ENCODE data around the gene NPSR1. TPM values are rescaled to one million over a fixed set of nuclear protein-coding genes. Genes with fewer than 3 reads are reported as not detected.

NPSR1 gene
- total RNA-seq, 4 donors from 2014 or later, result not detected

DNA sequence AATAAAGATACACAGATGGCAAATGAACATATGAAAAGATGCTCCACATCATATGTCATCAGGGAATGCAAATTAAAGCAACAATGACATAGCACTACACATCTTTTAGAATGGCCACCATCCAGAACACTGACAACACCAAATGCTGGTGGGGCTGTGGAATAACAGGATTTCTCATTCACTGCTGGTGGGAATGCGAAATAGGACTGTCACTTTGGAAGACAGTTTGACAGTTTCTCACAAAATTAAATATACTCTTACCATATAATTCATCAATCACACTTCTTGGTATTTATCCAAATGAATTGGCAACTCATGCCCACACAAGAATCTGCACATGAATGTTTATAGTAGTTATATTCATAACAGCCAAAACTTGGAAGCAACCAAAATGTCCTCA, 68.2 kb downstream of the NPSR1 start:
- no peaks in the 10 kb centered on the region for H3K36me3 ChIP-seq
- TF ChIP-seq POLR2A (IDR thresholded peaks at IDR 0.05), result no peak
- TF ChIP-seq, protein P1, sequence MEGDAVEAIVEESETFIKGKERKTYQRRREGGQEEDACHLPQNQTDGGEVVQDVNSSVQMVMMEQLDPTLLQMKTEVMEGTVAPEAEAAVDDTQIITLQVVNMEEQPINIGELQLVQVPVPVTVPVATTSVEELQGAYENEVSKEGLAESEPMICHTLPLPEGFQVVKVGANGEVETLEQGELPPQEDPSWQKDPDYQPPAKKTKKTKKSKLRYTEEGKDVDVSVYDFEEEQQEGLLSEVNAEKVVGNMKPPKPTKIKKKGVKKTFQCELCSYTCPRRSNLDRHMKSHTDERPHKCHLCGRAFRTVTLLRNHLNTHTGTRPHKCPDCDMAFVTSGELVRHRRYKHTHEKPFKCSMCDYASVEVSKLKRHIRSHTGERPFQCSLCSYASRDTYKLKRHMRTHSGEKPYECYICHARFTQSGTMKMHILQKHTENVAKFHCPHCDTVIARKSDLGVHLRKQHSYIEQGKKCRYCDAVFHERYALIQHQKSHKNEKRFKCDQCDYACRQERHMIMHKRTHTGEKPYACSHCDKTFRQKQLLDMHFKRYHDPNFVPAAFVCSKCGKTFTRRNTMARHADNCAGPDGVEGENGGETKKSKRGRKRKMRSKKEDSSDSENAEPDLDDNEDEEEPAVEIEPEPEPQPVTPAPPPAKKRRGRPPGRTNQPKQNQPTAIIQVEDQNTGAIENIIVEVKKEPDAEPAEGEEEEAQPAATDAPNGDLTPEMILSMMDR (IDR thresholded peaks at IDR 0.05 in 4 of 5, conservative IDR thresholded peaks at IDR 0.05 in 1 of 5), result no peak
- no peaks in the 10 kb centered on the region for H3K4me1 ChIP-seq
- H3K27ac ChIP-seq, result no peak overlapping the region
- intact Hi-C loops (cut with DNase I; ENCODE audit: low total_unique reads) (no loop called here), in situ Hi-C loops (cut with MboI; ENCODE audit: low sequenced_read_pairs in 4 of 4) (no loop called here)
- no peak for ATAC-seq
- H3K4me3 ChIP-seq, result no peak overlapping the region
- DNase-seq, result no peak
- H3K27me3 ChIP-seq, result no peaks in the 10 kb centered on the region
- no peaks in the 10 kb centered on the region for H3K9me3 ChIP-seq

DNA sequence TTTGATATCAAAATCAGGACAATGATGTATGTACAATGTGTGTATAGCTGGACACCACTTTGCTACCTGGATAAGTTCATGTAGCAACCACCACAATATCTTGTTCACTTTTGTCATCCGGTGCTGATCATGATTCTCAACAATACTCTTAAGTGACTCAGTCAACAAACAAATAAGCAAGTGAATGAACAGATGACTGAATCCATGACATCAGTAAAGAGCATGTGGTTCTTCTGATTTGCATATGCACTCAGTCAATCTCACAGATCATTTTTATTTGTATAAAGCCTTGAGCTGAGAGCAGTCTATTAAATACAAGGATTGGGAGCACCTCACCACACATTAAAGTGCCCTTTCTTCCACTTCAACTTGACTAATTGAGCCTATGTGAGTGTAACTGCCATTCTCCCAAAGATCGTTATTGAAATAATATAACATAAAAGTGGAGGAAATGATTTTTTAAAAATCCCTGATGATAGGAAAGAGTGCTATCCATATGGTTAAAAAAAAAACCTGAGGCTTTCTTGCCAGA, 69.5 kb downstream of the NPSR1 start:
- no peak for DNase-seq
- intact Hi-C loops (cut with DNase I; ENCODE audit: low total_unique reads) (no loop called here), in situ Hi-C loops (cut with MboI; ENCODE audit: low sequenced_read_pairs in 4 of 4) (no loop called here)
- H3K4me1 ChIP-seq, result no peaks in the 10 kb centered on the region
- no peak overlapping the region for H3K4me3 ChIP-seq
- no peak for TF ChIP-seq POLR2A (IDR thresholded peaks at IDR 0.05)
- TF ChIP-seq, protein P1 (IDR thresholded peaks at IDR 0.05 in 4 of 5, conservative IDR thresholded peaks at IDR 0.05 in 1 of 5), result no peak
- no peaks in the 10 kb centered on the region for H3K27me3 ChIP-seq
- H3K36me3 ChIP-seq, result no peaks in the 10 kb centered on the region
- H3K9me3 ChIP-seq, result no peaks in the 10 kb centered on the region
- no peak for ATAC-seq
- no peak overlapping the region for H3K27ac ChIP-seq

- no peaks in the 10 kb centered on the region for H3K9me3 ChIP-seq
- H3K4me3 ChIP-seq, result no peak overlapping the region
- no peak for ATAC-seq
- in situ Hi-C loops (cut with MboI; ENCODE audit: low sequenced_read_pairs in 4 of 4) (no loop called here), intact Hi-C loops (cut with DNase I; ENCODE audit: low total_unique reads) (no loop called here)
- TF ChIP-seq POLR2A (IDR thresholded peaks at IDR 0.05), result no peak
- TF ChIP-seq, protein P1 (IDR thresholded peaks at IDR 0.05 in 4 of 5, conservative IDR thresholded peaks at IDR 0.05 in 1 of 5), result no peak
- no peak for DNase-seq
- no peaks in the 10 kb centered on the region for H3K4me1 ChIP-seq
- H3K27me3 ChIP-seq, result no peaks in the 10 kb centered on the region
- H3K36me3 ChIP-seq, result no peaks in the 10 kb centered on the region
- H3K27ac ChIP-seq, result no peak overlapping the region
Measured at GRCh38 chr7:34728156-34728555, 70.1 kb downstream of the NPSR1 start.

GRCh38 chr7:34734771-34735170, 76.8 kb downstream of the NPSR1 start:
- Histone ChIP-seq H3K27ac (no peak overlapping the region), H3K9me3 (no peaks in the 10 kb centered on the region), H3K4me3 (no peak overlapping the region), H3K27me3 (no peaks in the 10 kb centered on the region), H3K36me3 (no peaks in the 10 kb centered on the region), H3K4me1 (no peaks in the 10 kb centered on the region)
- TF ChIP-seq POLR2A (IDR thresholded peaks at IDR 0.05), result no peak
- TF ChIP-seq, protein P1 (IDR thresholded peaks at IDR 0.05 in 4 of 5, conservative IDR thresholded peaks at IDR 0.05 in 1 of 5), result no peak
- ATAC-seq (no peak), DNase-seq (no peak)
- in situ Hi-C loops (cut with MboI; ENCODE audit: low sequenced_read_pairs in 4 of 4), result no loop called here
- intact Hi-C loops (cut with DNase I; ENCODE audit: low total_unique reads), result no loop called here

DNA sequence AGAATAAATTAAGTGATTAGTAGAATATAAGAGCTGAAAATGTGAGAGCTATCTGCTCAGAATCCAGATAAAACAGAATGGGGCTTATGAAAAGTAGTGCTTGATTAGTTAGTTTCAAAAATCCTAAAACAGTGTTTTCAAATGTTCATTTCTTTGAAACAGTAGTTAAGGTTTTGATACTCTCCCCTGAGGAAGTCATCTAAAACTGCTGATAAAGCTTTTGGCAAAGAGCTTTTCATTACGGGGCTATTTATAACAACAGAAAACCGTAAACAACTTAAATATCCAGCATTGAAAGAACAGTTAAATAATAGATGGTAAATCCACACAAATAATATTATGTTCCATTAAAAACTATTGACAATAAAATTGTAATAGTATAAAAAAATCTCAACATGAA, 77.5 kb downstream of the NPSR1 start:
- DNase-seq, result no peak
- H3K4me1 ChIP-seq, result no peaks in the 10 kb centered on the region
- TF ChIP-seq, protein P1 (IDR thresholded peaks at IDR 0.05 in 4 of 5, conservative IDR thresholded peaks at IDR 0.05 in 1 of 5), result no peak
- TF ChIP-seq POLR2A (IDR thresholded peaks at IDR 0.05), result no peak
- H3K4me3 ChIP-seq, result peak overlapping the region in 1 of 4 donors; percentile 11
- H3K36me3 ChIP-seq, result no peaks in the 10 kb centered on the region
- intact Hi-C loops (cut with DNase I; ENCODE audit: low total_unique reads) (no loop called here), in situ Hi-C loops (cut with MboI; ENCODE audit: low sequenced_read_pairs in 4 of 4) (no loop called here)
- H3K27ac ChIP-seq, result peak overlapping the region in 1 of 4 donors; percentile 14
- no peaks in the 10 kb centered on the region for H3K27me3 ChIP-seq
- no peaks in the 10 kb centered on the region for H3K9me3 ChIP-seq
- no peak for ATAC-seq
